Ovary (tissue), 9 donors: ENCODE data around the gene NPAS2. TPM values are rescaled to one million over a fixed set of nuclear protein-coding genes. Genes with fewer than 3 reads are reported as not detected.

Experiments
- DNase-seq, 5 donors: peaks; one replicate each; pipeline ENCODE4 v3.0.0-alpha.2; 2019 to 2020
- H3K27ac ChIP-seq, 2 donors: fragments of 200-600 bp; one replicate each; pipeline versions ENCODE4 v1.5.1 to v1.8.0; 2019 to 2022
- H3K27me3 ChIP-seq: fragments of 200-600 bp; one replicate; pipeline ENCODE4 v1.8.0; 2022
- H3K36me3 ChIP-seq: fragments of 200-600 bp; sonication (generic); one replicate; pipeline ENCODE4 v1.5.1; 2019
- H3K4me1 ChIP-seq: one replicate; pipeline ENCODE4 v1.8.1; 2013; ENCODE audit warnings: mild to moderate bottlenecking, moderate library complexity; ENCODE audit not compliant: insufficient read depth
- H3K4me3 ChIP-seq: fragments of 200-600 bp; sonication (generic); one replicate; pipeline ENCODE4 v1.5.1; 2017
- H3K9me3 ChIP-seq, 2 donors: fragments of 200-600 bp in 1 of 2; sonication (generic) in 1 of 2; one replicate each; pipeline versions ENCODE4 v1.5.1 to v1.8.1; 2013 to 2019; ENCODE audit warnings: mild to moderate bottlenecking in 1 of 2, moderate library complexity in 1 of 2
- CTCF ChIP-seq, 3 donors: fragments of 450-650 bp in 2 of 3; fragments of 200-600 bp in 1 of 3; IDR thresholded peaks; one replicate each; pipeline versions ENCODE4 v1.5.1 to v1.8.0; 2016 to 2022; ENCODE audit warnings: antibody characterized with exemption in 3 of 3, mild to moderate bottlenecking in 1 of 3
- EP300 ChIP-seq: sonication (generic); formaldehyde crosslinking; IDR thresholded peaks from one replicate; pipeline ENCODE4 v1.6.1; 2017; ENCODE audit warnings: antibody characterized with exemption
- POLR2A ChIP-seq: fragments of 450-650 bp; IDR thresholded peaks from one replicate; pipeline ENCODE4 v1.6.1; 2017; ENCODE audit warnings: antibody characterized with exemption, mild to moderate bottlenecking, moderate library complexity
- WGBS, 3 donors: extraction: QIAGEN DNeasy Blood & Tissue Kit in 1 of 3; methylation state at CpG; one replicate each; pipeline versions ENCODE4 v1.1.5 to v1.1.7; 2013 to 2017; 5-methylcytosine and 5-hydroxymethylcytosine counted together
- intact Hi-C, 4 donors: fragments of 100-400 bp; cut with DNase I; formaldehyde crosslinking; loops; one replicate each; pipeline versions ENCODE4 v1.11.0 to v1.15.1; 2022 to 2023
- polyA plus RNA-seq, 2 donors: library from polyadenylated mRNA; stranded (reverse); fragments of 200-250 nt in 1 of 2; fragments of 350-450 nt in 1 of 2; fragmentation: Illumina TruSeq in 1 of 2; extraction: RNeasy Lipid Tissue Mini Kit (QIAGEN cat#74804) in 1 of 2; gene quantifications; one replicate each; pipeline ENCODE4 v1.2.3, GENCODE V29; 2013 to 2014
- total RNA-seq, 7 donors: library from RNA; depleted of rRNA in 2 of 7; stranded (reverse); fragments of >200 nt in 2 of 7; fragmentation: NEBNext Ultra II Directional in 3 of 7; extraction: Animal tissue kit (Norgen Biotek cat#: 25700) in 3 of 7; gene quantifications; one replicate each; pipeline versions ENCODE4 v1.1.0 to v1.2.4, GENCODE V29; 2016 to 2023
- donor health status: DM: no; HTN: no; CAD: no; lungs with moderate emphysema.
- donor health status: DM: no; HTN: no; CAD: no.
- donor health status: Bipolar disorder and iron deficiency.
- donor health status: DM: yes; HTN: yes; CAD: no.
- donor health status: DM: no; HTN: no; CAD: no.
- donor health status: DM: yes; HTN: yes; CAD: no.

Gene NPAS2
- total and polyA plus RNA-seq, 9 donors: 1.6 to 20.6 (median 7.3) TPM

DNA sequence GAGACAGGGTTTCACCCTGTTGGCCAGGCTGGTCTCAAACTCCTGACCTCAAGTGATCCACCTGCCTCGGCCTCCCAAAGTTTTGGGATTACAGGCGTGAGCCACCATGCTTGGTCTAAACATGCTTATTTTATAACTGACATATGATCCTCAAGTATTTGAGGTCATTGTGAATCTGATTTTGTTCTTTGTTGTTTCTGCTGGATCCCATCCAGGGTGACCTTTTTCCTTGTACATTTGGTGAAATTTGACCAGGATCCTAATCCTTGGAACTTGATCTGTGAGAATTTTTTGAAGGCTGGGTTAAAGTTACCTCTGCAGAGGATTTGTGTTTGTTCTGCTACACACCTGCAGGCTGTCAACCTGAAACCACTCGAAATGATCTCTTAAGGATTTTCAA, 49.2 kb downstream of the NPAS2 start:
- intact Hi-C loops: no loop called here
- no peak for DNase-seq
- 93 to 97% (median 94%) methylated on average over 3 of the region's 3 CpGs for WGBS, 3 donors
- no peaks in the 10 kb centered on the region for H3K36me3 ChIP-seq
- TF ChIP-seq POLR2A (no peak), EP300 (no peak), CTCF (IDR thresholded peaks at IDR 0.05) (no peak)
- H3K9me3 ChIP-seq: no peaks in the 10 kb centered on the region
- no peak overlapping the region for H3K27ac ChIP-seq
- H3K27me3 ChIP-seq: no peaks in the 10 kb centered on the region
- H3K4me1 ChIP-seq: no peaks in the 10 kb centered on the region
- no peak overlapping the region for H3K4me3 ChIP-seq

DNA sequence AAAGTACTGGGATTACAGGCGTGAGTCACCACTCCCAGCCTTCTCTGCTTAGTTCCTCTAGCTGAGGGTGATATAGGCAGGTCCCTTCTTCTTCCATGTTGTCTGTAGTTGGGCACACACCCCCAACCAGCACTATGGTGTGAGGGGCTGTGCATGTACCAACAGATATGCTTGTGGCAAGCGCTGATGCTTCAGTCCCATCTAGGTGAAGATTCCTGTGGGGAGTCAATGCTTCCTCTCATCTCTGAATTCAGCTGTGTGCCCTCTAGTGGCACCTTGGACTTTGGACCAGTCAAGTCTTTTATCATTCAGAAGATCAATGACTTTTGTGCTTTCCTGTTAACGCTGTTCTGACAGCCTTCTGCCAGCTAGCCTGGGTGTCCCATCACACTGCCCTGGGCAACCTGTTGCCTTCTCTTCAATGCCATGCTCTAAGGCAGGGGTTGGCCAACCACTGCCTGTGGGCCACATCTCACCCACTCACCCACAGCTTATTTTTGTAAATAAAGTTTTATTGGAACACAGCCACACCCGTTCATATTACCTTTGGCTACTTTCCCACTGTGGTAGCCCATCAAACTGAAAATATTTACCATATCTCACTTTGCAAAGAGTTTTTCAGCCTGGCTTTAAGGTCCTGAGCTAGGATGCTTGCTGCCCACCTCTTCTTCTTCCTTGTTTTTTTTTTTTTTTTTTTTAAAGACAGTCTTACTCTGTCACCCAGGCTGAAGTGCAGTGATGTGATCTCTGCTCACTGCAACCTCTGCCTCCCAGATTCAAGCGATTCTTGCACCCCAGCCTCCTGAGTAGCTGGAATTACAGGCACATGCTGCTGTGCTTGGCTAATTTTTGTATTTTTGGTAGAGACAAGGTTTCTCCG, 51.0 kb downstream of the NPAS2 start:
- no peak overlapping the region for H3K27ac ChIP-seq
- intact Hi-C loops: no loop called here
- no peaks in the 10 kb centered on the region for H3K4me1 ChIP-seq
- no peak overlapping the region for H3K4me3 ChIP-seq
- no peaks in the 10 kb centered on the region for H3K36me3 ChIP-seq
- DNase-seq: no peak
- H3K9me3 ChIP-seq: no peaks in the 10 kb centered on the region
- TF ChIP-seq CTCF (IDR thresholded peaks at IDR 0.05) (no peak), EP300 (no peak), POLR2A (no peak)
- no peaks in the 10 kb centered on the region for H3K27me3 ChIP-seq
- 73 to 86% (median 79%) methylated on average over 6 of the region's 6 CpGs for WGBS, 3 donors

GRCh38 chr2:100875516-100876230, 55.7 kb downstream of the NPAS2 start:
- 23 to 38% (median 24%) methylated on average over 20 of the region's 20 CpGs for WGBS, 3 donors
- H3K4me3 ChIP-seq: no peak overlapping the region
- TF ChIP-seq EP300 (no peak), POLR2A (no peak), CTCF (IDR thresholded peaks at IDR 0.05) (no peak)

DNA sequence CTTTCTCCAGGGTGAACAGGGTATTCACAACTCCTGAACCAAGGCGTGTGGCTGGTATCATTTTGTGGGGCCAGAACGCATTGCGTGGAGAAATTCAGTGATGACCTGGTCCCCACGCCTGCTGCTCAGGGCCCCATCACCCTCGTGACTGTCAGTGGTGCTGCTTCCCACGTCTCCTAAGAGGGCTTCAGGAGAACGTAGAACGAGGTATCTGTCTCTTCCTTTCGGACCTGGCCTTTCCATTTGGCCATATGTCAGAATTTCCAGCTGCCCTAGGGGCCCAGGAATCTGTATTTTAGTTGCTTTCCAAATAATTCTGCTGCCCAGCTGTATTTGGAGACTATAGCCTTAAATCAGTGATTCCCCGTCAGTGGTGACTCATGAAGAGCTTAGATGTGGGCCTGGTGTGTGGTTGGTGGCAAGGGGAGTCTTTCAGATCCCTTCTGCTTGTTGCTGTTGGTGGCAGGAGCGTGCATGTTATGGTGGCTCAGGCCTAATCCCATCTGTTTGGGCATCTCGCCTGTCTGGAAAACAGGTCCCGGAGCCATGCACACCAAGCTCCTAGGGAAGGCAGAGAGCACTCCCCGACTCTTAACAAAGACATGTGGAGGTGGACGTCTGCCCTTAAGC, 56.4 kb downstream of the NPAS2 start:
- H3K27ac ChIP-seq: no peak overlapping the region

More at GRCh38 chr2:100875516-100876230, 55.7 kb downstream of the NPAS2 start:
- no peak for DNase-seq
- Histone ChIP-seq H3K27ac (no peak overlapping the region), H3K9me3 (no peaks in the 10 kb centered on the region), H3K27me3 (no peaks in the 10 kb centered on the region), H3K36me3 (no peaks in the 10 kb centered on the region), H3K4me1 (no peaks in the 10 kb centered on the region)
- intact Hi-C loops: no loop called here

More for the DNA sequence above, 56.4 kb downstream of the NPAS2 start:
- Histone ChIP-seq H3K4me1 (no peaks in the 10 kb centered on the region), H3K4me3 (no peak overlapping the region), H3K36me3 (no peaks in the 10 kb centered on the region), H3K9me3 (no peaks in the 10 kb centered on the region), H3K27me3 (no peaks in the 10 kb centered on the region)
- DNase-seq: no peak
- intact Hi-C loops: no loop called here
- WGBS, 3 donors: 94 to 96% (median 95%) methylated on average over 15 of the region's 15 CpGs
- TF ChIP-seq EP300 (no peak), POLR2A (no peak), CTCF (IDR thresholded peaks at IDR 0.05) (no peak)
